ENCODE data around the gene METAP1. TPM values are rescaled to one million over a fixed set of nuclear protein-coding genes. Genes with fewer than 3 reads are reported as not detected.
"Not testable (repeated sequence)": the region's sequence is repeated elsewhere in the genome, so short reads cannot be mapped to it uniquely, and the experiment has no call there.

METAP1 gene
- total and polyA plus RNA-seq, 10 donors = 22.0 to 34.7 (median 29.8) TPM

GRCh38 chr4:99078336-99078735 lies 82.8 kb downstream of the METAP1 start:
- Histone ChIP-seq H3K4me3 (no peak overlapping the region), H3K27me3 (replicated peaks in 1 of 7) (no peaks in the 10 kb centered on the region), H3K36me3 (peaks cover 0 to 100% (median 98%) of the 10 kb centered on the region in 6 donors), H3K27ac (no peak overlapping the region), H3K4me1 (peaks cover 0 to 13% (median 0%) of the 10 kb centered on the region in 6 donors), H3K9me3 (no peaks in the 10 kb centered on the region)
- 85 to 98% (median 92%) methylated on average over 5 of the region's 5 CpGs for WGBS, 5 donors
- DNase-seq = no peak
- intact Hi-C loops (cut with DNase I; ENCODE audit: low total_unique reads) = no loop called here
- TF ChIP-seq POLR2AphosphoS5 (IDR thresholded peaks at IDR 0.05) (no peak), POLR2A (IDR thresholded peaks at IDR 0.05) (no peak)

GRCh38 chr4:99078931-99079624 lies 83.6 kb downstream of the METAP1 start:
- no peak overlapping the region for H3K4me3 ChIP-seq
- peaks cover under 1 to 100% (median 98%) of the 10 kb centered on the region in 6 donors for H3K36me3 ChIP-seq
- no peak overlapping the region for H3K27ac ChIP-seq
- peaks cover 0 to 13% (median 0%) of the 10 kb centered on the region in 6 donors for H3K4me1 ChIP-seq
- no peaks in the 10 kb centered on the region for H3K9me3 ChIP-seq
- intact Hi-C loops (cut with DNase I; ENCODE audit: low total_unique reads) = no loop called here
- WGBS, 5 donors = 88 to 95% (median 89%) methylated on average over 5 of the region's 5 CpGs
- DNase-seq = no peak
- TF ChIP-seq POLR2A (IDR thresholded peaks at IDR 0.05) = no peak
- TF ChIP-seq CTCF (IDR thresholded peaks at IDR 0.05 in 8 of 11, conservative IDR thresholded peaks at IDR 0.05 in 3 of 11) = no peak
- no peak for TF ChIP-seq POLR2AphosphoS5 (IDR thresholded peaks at IDR 0.05)
- H3K27me3 ChIP-seq (replicated peaks in 1 of 7) = no peaks in the 10 kb centered on the region

- intact Hi-C loops (cut with DNase I; ENCODE audit: low total_unique reads) = no loop called here
- no peak overlapping the region for H3K4me3 ChIP-seq
- peaks cover 0 to 13% (median 2%) of the 10 kb centered on the region in 6 donors for H3K4me1 ChIP-seq
- no peaks in the 10 kb centered on the region for H3K9me3 ChIP-seq
- H3K36me3 ChIP-seq = peaks cover 2 to 100% (median 95%) of the 10 kb centered on the region in 6 donors
- no peak overlapping the region for H3K27ac ChIP-seq
- 87 to 96% (median 92%) methylated on average over 5 of the region's 5 CpGs for WGBS, 5 donors
- H3K27me3 ChIP-seq (replicated peaks in 1 of 7) = no peaks in the 10 kb centered on the region
- TF ChIP-seq POLR2A (IDR thresholded peaks at IDR 0.05) = no peak
- no peak for TF ChIP-seq CTCF (IDR thresholded peaks at IDR 0.05 in 8 of 11, conservative IDR thresholded peaks at IDR 0.05 in 3 of 11)
- TF ChIP-seq POLR2AphosphoS5 (IDR thresholded peaks at IDR 0.05) = no peak
- no peak for DNase-seq
These were observed 84.2 kb downstream of the METAP1 start for GRCh38 chr4:99079625-99080295.

GRCh38 chr4:99080869-99081268 lies 85.3 kb downstream of the METAP1 start:
- H3K27ac ChIP-seq; DNase-seq; H3K27me3 ChIP-seq (replicated peaks in 1 of 7); intact Hi-C loops (cut with DNase I; ENCODE audit: low total_unique reads); H3K4me3 ChIP-seq; H3K9me3 ChIP-seq: not testable (repeated sequence)
- H3K36me3 ChIP-seq = peaks cover 2 to 100% (median 87%) of the 10 kb centered on the region in 6 donors
- 68 to 86% (median 70%) methylated on average over 6 of the region's 6 CpGs for WGBS, 5 donors
- peaks cover 0 to 17% (median 2%) of the 10 kb centered on the region in 6 donors for H3K4me1 ChIP-seq

GRCh38 chr4:99082192-99082591 lies 86.7 kb downstream of the METAP1 start:
- 92 to 97% (median 95%) methylated on average over 5 of the region's 5 CpGs for WGBS, 5 donors
- H3K4me1 ChIP-seq = peaks cover 0 to 31% (median 11%) of the 10 kb centered on the region in 6 donors
- TF ChIP-seq POLR2AphosphoS5 (IDR thresholded peaks at IDR 0.05) = no peak
- TF ChIP-seq POLR2A (IDR thresholded peaks at IDR 0.05) = no peak
- TF ChIP-seq CTCF (IDR thresholded peaks at IDR 0.05 in 8 of 11, conservative IDR thresholded peaks at IDR 0.05 in 3 of 11) = no peak

More at GRCh38 chr4:99082192-99082591, 86.7 kb downstream of the METAP1 start:
- DNase-seq = no peak
- Histone ChIP-seq H3K36me3 (peaks cover 2 to 87% (median 74%) of the 10 kb centered on the region in 6 donors), H3K27me3 (replicated peaks in 1 of 7) (no peaks in the 10 kb centered on the region), H3K27ac (no peak overlapping the region), H3K9me3 (no peaks in the 10 kb centered on the region), H3K4me3 (no peak overlapping the region)
- intact Hi-C loops (cut with DNase I; ENCODE audit: low total_unique reads) = no loop called here

All from spleen (tissue), 11 donors.